Endometrial microvascular endothelial cells (primary cell): ENCODE measurements around the gene CHID1. TPM values are rescaled to one million over a fixed set of nuclear protein-coding genes. Genes with fewer than 3 reads are reported as not detected.

Experiments
- in situ Hi-C: cut with HindIII; loops from 2 replicates; pipeline ENCODE4 v1.10.0; 2017; ENCODE audit warnings: low sequenced_read_pairs, low pct_unique_long_range_greater_than_20kb; ENCODE audit errors: inconsistent ontology term
- total RNA-seq: library from RNA; depleted of rRNA; stranded (reverse); fragments of >200 nt; gene quantifications from one replicate; pipeline ENCODE4 v1.2.3, GENCODE V29; 2015; ENCODE audit errors: inconsistent ontology term

The CHID1 gene
- total RNA-seq, 1 donor from 2014 or later, result 156 TPM

- in situ Hi-C loops, result no loop called here
These were observed 23.9 kb upstream of the CHID1 start for GRCh38 chr11:934527-934926.

GRCh38 chr11:933936-934335, 23.3 kb upstream of the CHID1 start:
- in situ Hi-C loops, result no loop called here

GRCh38 chr11:933142-933851, 22.7 kb upstream of the CHID1 start:
- in situ Hi-C loops, result no loop called here

GRCh38 chr11:932435-932834, 21.8 kb upstream of the CHID1 start:
- in situ Hi-C loops, result no loop called here

GRCh38 chr11:931385-931784, 20.8 kb upstream of the CHID1 start:
- in situ Hi-C loops, result no loop called here

GRCh38 chr11:929405-929804, 18.8 kb upstream of the CHID1 start:
- in situ Hi-C loops, result no loop called here

- in situ Hi-C loops, result no loop called here
These were observed 18.2 kb upstream of the CHID1 start for GRCh38 chr11:928786-929185.

- in situ Hi-C loops, result no loop called here
These were observed 17.3 kb upstream of the CHID1 start for GRCh38 chr11:927871-928270.

- in situ Hi-C loops, result no loop called here
These were observed 15.8 kb upstream of the CHID1 start for GRCh38 chr11:926341-926916.

GRCh38 chr11:925496-926301, 15.1 kb upstream of the CHID1 start, which contains the start of gene AP2A2:
TSS of gene AP2A2 (plus strand) at chr11:925870. CDS start at chr11:926022, 152 bp downstream.
- in situ Hi-C loops, result no loop called here

GRCh38 chr11:925158-925495, 14.5 kb upstream of the CHID1 start:
- in situ Hi-C loops, result no loop called here

GRCh38 chr11:924406-925157, 14.0 kb upstream of the CHID1 start:
- in situ Hi-C loops, result loop anchor here (25.0 kb wide), 1 partner anchor 138 kb away; the partner anchor contains the start of gene MUC2

- in situ Hi-C loops, result loop anchor here (25.0 kb wide), 1 partner anchor 138 kb away; the partner anchor contains the start of gene MUC2
These were observed 13.2 kb upstream of the CHID1 start for GRCh38 chr11:923691-924405.

GRCh38 chr11:921921-922678, 11.5 kb upstream of the CHID1 start:
- in situ Hi-C loops, result loop anchor here (25.0 kb wide), 1 partner anchor 140 kb away; the partner anchor contains the start of gene MUC2

GRCh38 chr11:917426-917825, 6.8 kb upstream of the CHID1 start:
- in situ Hi-C loops, result loop anchor here (25.0 kb wide), 1 partner anchor 145 kb away; the partner anchor contains the start of gene MUC2

- in situ Hi-C loops, result loop anchor here (25.0 kb wide), 1 partner anchor 147 kb away; the partner anchor contains the start of gene MUC2
These were observed 4.3 kb upstream of the CHID1 start for GRCh38 chr11:914747-915501.

- in situ Hi-C loops, result loop anchor here (25.0 kb wide), 1 partner anchor 148 kb away; the partner anchor contains the start of gene MUC2
These were observed 3.6 kb upstream of the CHID1 start for GRCh38 chr11:914204-914603.
